ENCODE measurements around the gene ATF1. TPM values are rescaled to one million over a fixed set of nuclear protein-coding genes. Genes with fewer than 3 reads are reported as not detected.

The ATF1 gene
- total RNA-seq, 1 donor from 2014 or later, result 25.0 TPM

GRCh38 chr12:50742776-50743175 is 21.1 kb upstream of the ATF1 start:
- H4K20me1 ChIP-seq (ENCODE audit: insufficient read depth, low read length), result no peaks in the 10 kb centered on the region
- H3K27ac ChIP-seq (ENCODE audit: low read depth, low read length), result no peak overlapping the region
- no peaks in the 10 kb centered on the region for H3K4me1 ChIP-seq (ENCODE audit: insufficient read depth, low read length)
- no peak overlapping the region for H3K4me2 ChIP-seq (ENCODE audit: low read length)
- H3K9me3 ChIP-seq (ENCODE audit: insufficient read depth, low read depth, low read length), result no peaks in the 10 kb centered on the region
- H3K9ac ChIP-seq (ENCODE audit: low read length), result no peak overlapping the region
- H3K36me3 ChIP-seq (ENCODE audit: insufficient read depth, low read length), result peaks cover 57% of the 10 kb centered on the region
- H3K79me2 ChIP-seq (ENCODE audit: insufficient read depth, low read length), result no peaks in the 10 kb centered on the region
- no peak for FAIRE-seq
- no peaks in the 10 kb centered on the region for H3K4me1 Mint-ChIP-seq (ENCODE audit: low read depth, unreplicated experiment)
- no peaks in the 10 kb centered on the region for H3K27me3 ChIP-seq (ENCODE audit: insufficient read depth, low read length)
- no peak overlapping the region for H3K4me3 Mint-ChIP-seq (ENCODE audit: unreplicated experiment)
- no peak for DNase-seq (ENCODE audit: low read depth)
- H2AFZ ChIP-seq (ENCODE audit: low read depth, low read length), result no peak overlapping the region
- TF ChIP-seq EZH2 (IDR thresholded peaks at IDR 0.05; ENCODE audit: insufficient read depth, low read length), result no peak
- no peak for TF ChIP-seq CTCF (IDR thresholded peaks at IDR 0.05; ENCODE audit: insufficient read depth, low read depth, low read length)
- no peak overlapping the region for H3K27ac Mint-ChIP-seq (ENCODE audit: unreplicated experiment)
- no peaks in the 10 kb centered on the region for H3K9me3 Mint-ChIP-seq (ENCODE audit: unreplicated experiment)
- no peaks in the 10 kb centered on the region for H3K27me3 Mint-ChIP-seq (ENCODE audit: low read depth, unreplicated experiment)
- H3K36me3 Mint-ChIP-seq (ENCODE audit: low read depth, unreplicated experiment), result peaks cover 40% of the 10 kb centered on the region
- no peak overlapping the region for H3K4me3 ChIP-seq (ENCODE audit: insufficient read depth, low read depth, low read length)

GRCh38 chr12:50745861-50746260 is 18.0 kb upstream of the ATF1 start:
- Histone ChIP-seq H3K4me3 (ENCODE audit: insufficient read depth, low read depth, low read length) (no peak overlapping the region), H3K36me3 (ENCODE audit: insufficient read depth, low read length) (peaks cover 51% of the 10 kb centered on the region)
- H3K4me3 Mint-ChIP-seq (ENCODE audit: unreplicated experiment), result no peak overlapping the region

More at GRCh38 chr12:50745861-50746260, 18.0 kb upstream of the ATF1 start:
- no peaks in the 10 kb centered on the region for H3K4me1 ChIP-seq (ENCODE audit: insufficient read depth, low read length)
- TF ChIP-seq EZH2 (IDR thresholded peaks at IDR 0.05; ENCODE audit: insufficient read depth, low read length), result no peak
- TF ChIP-seq CTCF (IDR thresholded peaks at IDR 0.05; ENCODE audit: insufficient read depth, low read depth, low read length), result no peak
- no peak overlapping the region for H3K27ac Mint-ChIP-seq (ENCODE audit: unreplicated experiment)
- FAIRE-seq, result no peak
- H3K27me3 ChIP-seq (ENCODE audit: insufficient read depth, low read length), result no peaks in the 10 kb centered on the region
- no peaks in the 10 kb centered on the region for H3K9me3 ChIP-seq (ENCODE audit: insufficient read depth, low read depth, low read length)
- no peak overlapping the region for H2AFZ ChIP-seq (ENCODE audit: low read depth, low read length)
- peaks cover 40% of the 10 kb centered on the region for H3K36me3 Mint-ChIP-seq (ENCODE audit: low read depth, unreplicated experiment)
- H3K27me3 Mint-ChIP-seq (ENCODE audit: low read depth, unreplicated experiment), result no peaks in the 10 kb centered on the region
- no peaks in the 10 kb centered on the region for H3K9me3 Mint-ChIP-seq (ENCODE audit: unreplicated experiment)
- H3K27ac ChIP-seq (ENCODE audit: low read depth, low read length), result no peak overlapping the region
- H3K9ac ChIP-seq (ENCODE audit: low read length), result no peak overlapping the region
- no peak overlapping the region for H3K4me2 ChIP-seq (ENCODE audit: low read length)
- DNase-seq (ENCODE audit: low read depth), result no peak
- no peaks in the 10 kb centered on the region for H4K20me1 ChIP-seq (ENCODE audit: insufficient read depth, low read length)
- H3K4me1 Mint-ChIP-seq (ENCODE audit: low read depth, unreplicated experiment), result peaks cover 2% of the 10 kb centered on the region
- no peaks in the 10 kb centered on the region for H3K79me2 ChIP-seq (ENCODE audit: insufficient read depth, low read length)
